Mucosa of descending colon (tissue), 3 donors: Measurements from ENCODE around the gene PLCB3. TPM values are rescaled to one million over a fixed set of nuclear protein-coding genes. Genes with fewer than 3 reads are reported as not detected.

ENCODE experiments used
- ATAC-seq: fragments of 200-7000 bp; cut with Tn5 transposase; one replicate; pipeline ENCODE4 v1.9.1; 2020; ENCODE audit warnings: mild to moderate bottlenecking, moderate library complexity
- DNase-seq, 3 donors: peaks; one replicate each; pipeline ENCODE4 v3.0.0-alpha.2; 2020
- H3K36me3 ChIP-seq: fragments of 200-600 bp; one replicate; pipeline ENCODE4 v1.8.0; 2021; ENCODE audit warnings: low read depth, mild to moderate bottlenecking
- H3K4me1 ChIP-seq: fragments of 200-600 bp; one replicate; pipeline ENCODE4 v1.8.0; 2021; ENCODE audit warnings: low read depth, mild to moderate bottlenecking
- H3K4me3 ChIP-seq: fragments of 200-600 bp; one replicate; pipeline ENCODE4 v1.8.0; 2021; ENCODE audit warnings: mild to moderate bottlenecking
- H3K9me3 ChIP-seq: fragments of 200-600 bp; one replicate; pipeline ENCODE4 v1.8.0; 2021; ENCODE audit warnings: mild to moderate bottlenecking
- intact Hi-C, 2 donors: fragments of 100-400 bp; cut with DNase I in 1 of 2; cut with micrococcal nuclease in 1 of 2; formaldehyde crosslinking; loops; one replicate each; pipeline versions ENCODE4 v1.11.0 to v1.11.1; 2022; cut with DNase I, micrococcal nuclease
- long read RNA-seq, 2 donors: library from polyadenylated mRNA; unstranded; transcript quantifications; one replicate each; pipeline ENCODE4 v2.0.0, GENCODE V29; 2019 to 2021
- total RNA-seq, 3 donors: library from RNA; stranded (reverse); fragmentation: NEBNext Ultra II Directional in 2 of 3; extraction: Animal tissue kit (Norgen Biotek cat#: 25700) in 2 of 3; gene quantifications; one replicate each; pipeline versions ENCODE4 v1.2.1 to v1.2.4, GENCODE V29; 2021 to 2023
- TF ChIP-seq, protein P1 (sequence below): fragments of 200-600 bp; IDR thresholded peaks from one replicate; pipeline ENCODE4 v1.8.0; 2022; ENCODE audit warnings: antibody characterized with exemption, mild to moderate bottlenecking
- donor health status: DM: no; HTN: no; CAD: no; lungs with moderate emphysema.
- donor health status: DM: no; HTN: no; CAD: no.
- donor health status: DM: no; HTN: yes; CAD: no.

The PLCB3 gene
- total RNA-seq = 10 to 100 TPM; 51.1 to 72.1 (median 65.1) TPM
- long read RNA-seq, donor 1, full-length matches to known transcripts = 13 of 31 reads
- long read RNA-seq, donor 1, partial matches to known transcripts = 15 of 31 reads
- long read RNA-seq, donor 1, other reads (novel, unspliced or antisense) = 3 of 31 reads
- long read RNA-seq, donor 2, partial matches to known transcripts = 1 of 2 reads
- long read RNA-seq, donor 2, other reads (novel, unspliced or antisense) = 1 of 2 reads

- Histone ChIP-seq H3K36me3 (no peaks in the 10 kb centered on the region), H3K9me3 (no peaks in the 10 kb centered on the region), H3K4me1 (peaks cover 22% of the 10 kb centered on the region), H3K4me3 (peak within 1 kb of the TSS; percentile 78)
- peak; percentile 74 for ATAC-seq
- TF ChIP-seq, protein P1, sequence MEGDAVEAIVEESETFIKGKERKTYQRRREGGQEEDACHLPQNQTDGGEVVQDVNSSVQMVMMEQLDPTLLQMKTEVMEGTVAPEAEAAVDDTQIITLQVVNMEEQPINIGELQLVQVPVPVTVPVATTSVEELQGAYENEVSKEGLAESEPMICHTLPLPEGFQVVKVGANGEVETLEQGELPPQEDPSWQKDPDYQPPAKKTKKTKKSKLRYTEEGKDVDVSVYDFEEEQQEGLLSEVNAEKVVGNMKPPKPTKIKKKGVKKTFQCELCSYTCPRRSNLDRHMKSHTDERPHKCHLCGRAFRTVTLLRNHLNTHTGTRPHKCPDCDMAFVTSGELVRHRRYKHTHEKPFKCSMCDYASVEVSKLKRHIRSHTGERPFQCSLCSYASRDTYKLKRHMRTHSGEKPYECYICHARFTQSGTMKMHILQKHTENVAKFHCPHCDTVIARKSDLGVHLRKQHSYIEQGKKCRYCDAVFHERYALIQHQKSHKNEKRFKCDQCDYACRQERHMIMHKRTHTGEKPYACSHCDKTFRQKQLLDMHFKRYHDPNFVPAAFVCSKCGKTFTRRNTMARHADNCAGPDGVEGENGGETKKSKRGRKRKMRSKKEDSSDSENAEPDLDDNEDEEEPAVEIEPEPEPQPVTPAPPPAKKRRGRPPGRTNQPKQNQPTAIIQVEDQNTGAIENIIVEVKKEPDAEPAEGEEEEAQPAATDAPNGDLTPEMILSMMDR = peak; percentile 94
- intact Hi-C loops = no loop called here
- peak; percentile 69 to 83 (median 77) for DNase-seq
These were observed at the start of gene PLCB3 for GRCh38 chr11:64251016-64251752. PLCB3 (plus strand) TSS chr11:64251530; CDS start chr11:64251650, 120 bp downstream.

DNA sequence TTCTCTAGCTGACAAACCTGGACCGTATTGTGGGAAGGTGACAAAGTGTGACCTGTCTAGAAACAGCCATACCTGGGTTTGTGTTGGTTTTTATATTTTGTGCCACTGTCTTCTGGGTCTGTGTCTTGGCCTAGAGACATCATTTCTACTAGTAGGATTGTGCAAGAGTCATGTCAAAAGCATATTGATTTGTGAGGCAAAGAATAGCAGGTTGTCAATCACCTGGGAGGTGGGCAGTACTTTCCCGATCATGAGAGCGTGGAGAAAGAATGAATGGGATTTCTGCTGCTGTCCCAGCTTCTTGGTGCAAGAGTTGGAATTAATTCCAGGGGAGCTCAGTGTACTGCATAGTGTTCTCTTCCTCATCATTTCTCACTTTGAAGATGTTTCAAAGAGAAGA, 49.8 kb upstream of the PLCB3 start:
- Histone ChIP-seq H3K4me3 (no peak overlapping the region), H3K36me3 (peaks cover 14% of the 10 kb centered on the region), H3K4me1 (peaks cover 24% of the 10 kb centered on the region), H3K9me3 (no peaks in the 10 kb centered on the region)
- intact Hi-C loops = loop anchor here in 1 of 2 donors (10.0 kb wide), 1 partner anchor 103 kb away; the partner anchor contains the start of genes CATSPERZ and ESRRA
- TF ChIP-seq, protein P1 = no peak
- DNase-seq (no peak), ATAC-seq (no peak)

- TF ChIP-seq, protein P1 = no peak
- Histone ChIP-seq H3K4me1 (peaks cover 29% of the 10 kb centered on the region), H3K36me3 (peaks cover 14% of the 10 kb centered on the region), H3K9me3 (no peaks in the 10 kb centered on the region), H3K4me3 (no peak overlapping the region)
- intact Hi-C loops = loop anchor here in 1 of 2 donors (10.0 kb wide), 1 partner anchor 102 kb away; the partner anchor contains the start of genes CATSPERZ and ESRRA
- DNase-seq (no peak), ATAC-seq (no peak)
These were observed 48.3 kb upstream of the PLCB3 start for GRCh38 chr11:64202992-64203391.

- no peak for DNase-seq
- intact Hi-C loops = loop anchor here in 1 of 2 donors (10.0 kb wide), 1 partner anchor 101 kb away; the partner anchor contains the start of genes CATSPERZ and ESRRA
- Histone ChIP-seq H3K9me3 (no peaks in the 10 kb centered on the region), H3K4me3 (no peak overlapping the region), H3K36me3 (peaks cover 14% of the 10 kb centered on the region), H3K4me1 (peaks cover 32% of the 10 kb centered on the region)
- TF ChIP-seq, protein P1 = no peak
- no peak for ATAC-seq
These were observed 47.8 kb upstream of the PLCB3 start for GRCh38 chr11:64203421-64204079.

DNA sequence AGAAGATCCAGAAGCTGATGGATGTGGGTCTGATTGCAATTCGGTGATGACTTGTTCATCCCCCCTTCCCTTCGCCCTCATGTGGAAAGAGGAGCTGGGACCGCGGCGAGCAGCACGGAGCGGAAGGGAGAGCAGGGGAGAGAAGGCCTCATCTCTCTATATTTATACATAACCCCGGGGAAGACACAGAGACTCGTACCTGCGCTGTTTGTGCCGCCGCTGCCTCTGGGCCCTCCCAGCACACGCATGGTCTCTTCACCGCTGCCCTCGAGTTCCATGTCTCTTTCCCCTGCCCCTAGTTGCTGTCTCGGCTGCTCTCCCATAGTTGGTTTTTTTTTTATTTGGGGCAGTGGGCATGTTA, 47.3 kb upstream of the PLCB3 start:
- TF ChIP-seq, protein P1 = no peak
- intact Hi-C loops = loop anchor here in 1 of 2 donors (10.0 kb wide), 1 partner anchor 101 kb away; the partner anchor contains the start of genes CATSPERZ and ESRRA
- ATAC-seq = no peak
- Histone ChIP-seq H3K36me3 (peaks cover 14% of the 10 kb centered on the region), H3K4me3 (no peak overlapping the region), H3K9me3 (no peaks in the 10 kb centered on the region), H3K4me1 (peaks cover 32% of the 10 kb centered on the region)
- DNase-seq = peak in 1 of 3 donors; percentile 35
